Kidney epithelial cell (primary cell): ENCODE measurements around the gene SMIM9. TPM values are rescaled to one million over a fixed set of nuclear protein-coding genes. Genes with fewer than 3 reads are reported as not detected.
"Not testable (repeated sequence)": the region's sequence is repeated elsewhere in the genome, so short reads cannot be mapped to it uniquely, and the experiment has no call there.

Experiments
- DNase-seq: peaks from one replicate; pipeline ENCODE4 v3.0.0-alpha.2; 2010; ENCODE audit warnings: low read depth
- H3K27me3 ChIP-seq: 2 replicates; pipeline ENCODE4 v1.6.0; 2011; ENCODE audit warnings: low read length; ENCODE audit not compliant: control insufficient read depth, insufficient read depth
- H3K36me3 ChIP-seq: 2 replicates; pipeline ENCODE4 v1.5.1; 2011; ENCODE audit warnings: low read length; ENCODE audit not compliant: control insufficient read depth, insufficient read depth
- H3K4me3 ChIP-seq: 2 replicates; pipeline ENCODE4 v1.5.1; 2011; ENCODE audit warnings: low read depth, mild to moderate bottlenecking, control low read depth, low read length
- total RNA-seq: library from RNA; depleted of rRNA; stranded (reverse); fragments of >200 nt; gene quantifications from 2 replicates; pipeline ENCODE4 v1.2.3, GENCODE V29; 2015
- TF ChIP-seq, protein P1 (sequence below): IDR thresholded peaks from 2 replicates; pipeline ENCODE4 v1.5.1; 2011; ENCODE audit warnings: mild to moderate bottlenecking, moderate library complexity, low read length, control low read depth, inconsistent platforms; ENCODE audit not compliant: insufficient read depth, poor library complexity, severe bottlenecking

Gene SMIM9
- total RNA-seq, 1 donor from 2014 or later = not detected

DNA sequence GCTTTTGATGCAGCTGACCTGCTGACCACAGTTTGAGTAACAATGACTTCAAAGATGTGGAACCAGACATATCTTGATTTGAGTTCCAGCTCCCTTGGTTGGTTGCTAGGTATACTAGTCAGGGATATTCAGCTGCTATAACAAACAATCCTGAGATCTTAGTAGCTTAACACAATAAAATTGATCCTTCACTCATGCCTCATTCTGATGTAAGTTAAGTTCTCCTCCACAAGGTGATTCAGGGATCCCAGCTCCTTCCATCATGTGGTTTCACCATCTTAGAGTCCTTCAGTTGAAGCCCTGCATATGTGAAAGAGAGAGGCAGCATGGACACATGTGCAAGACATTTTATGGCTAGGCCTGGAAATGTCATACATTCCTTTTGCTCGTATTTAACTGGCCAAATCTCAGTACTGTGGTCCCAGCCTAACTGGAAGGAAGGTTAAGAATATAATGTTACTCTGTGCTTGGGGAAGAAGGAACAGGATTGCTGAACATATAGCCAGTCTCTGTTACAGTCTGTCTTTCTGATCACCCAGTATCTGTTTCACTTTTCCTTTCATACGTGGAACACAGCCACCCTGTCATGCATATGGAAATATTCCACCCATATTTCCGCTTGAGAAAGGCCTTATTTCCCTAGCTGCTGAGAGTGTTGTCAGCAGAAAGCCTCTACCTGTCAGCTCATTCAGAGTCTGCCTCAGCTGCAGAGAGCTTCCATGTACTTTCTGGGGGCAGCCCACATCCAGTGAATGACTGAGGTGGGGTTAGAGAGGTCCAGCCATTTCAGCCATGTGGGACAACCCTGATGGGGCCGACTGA, 7.1 kb downstream of the SMIM9 start:
- TF ChIP-seq, protein P1, sequence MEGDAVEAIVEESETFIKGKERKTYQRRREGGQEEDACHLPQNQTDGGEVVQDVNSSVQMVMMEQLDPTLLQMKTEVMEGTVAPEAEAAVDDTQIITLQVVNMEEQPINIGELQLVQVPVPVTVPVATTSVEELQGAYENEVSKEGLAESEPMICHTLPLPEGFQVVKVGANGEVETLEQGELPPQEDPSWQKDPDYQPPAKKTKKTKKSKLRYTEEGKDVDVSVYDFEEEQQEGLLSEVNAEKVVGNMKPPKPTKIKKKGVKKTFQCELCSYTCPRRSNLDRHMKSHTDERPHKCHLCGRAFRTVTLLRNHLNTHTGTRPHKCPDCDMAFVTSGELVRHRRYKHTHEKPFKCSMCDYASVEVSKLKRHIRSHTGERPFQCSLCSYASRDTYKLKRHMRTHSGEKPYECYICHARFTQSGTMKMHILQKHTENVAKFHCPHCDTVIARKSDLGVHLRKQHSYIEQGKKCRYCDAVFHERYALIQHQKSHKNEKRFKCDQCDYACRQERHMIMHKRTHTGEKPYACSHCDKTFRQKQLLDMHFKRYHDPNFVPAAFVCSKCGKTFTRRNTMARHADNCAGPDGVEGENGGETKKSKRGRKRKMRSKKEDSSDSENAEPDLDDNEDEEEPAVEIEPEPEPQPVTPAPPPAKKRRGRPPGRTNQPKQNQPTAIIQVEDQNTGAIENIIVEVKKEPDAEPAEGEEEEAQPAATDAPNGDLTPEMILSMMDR = no peak
- Histone ChIP-seq H3K27me3 (no peaks in the 10 kb centered on the region), H3K36me3 (no peaks in the 10 kb centered on the region), H3K4me3 (no peak overlapping the region)
- no peak for DNase-seq

DNA sequence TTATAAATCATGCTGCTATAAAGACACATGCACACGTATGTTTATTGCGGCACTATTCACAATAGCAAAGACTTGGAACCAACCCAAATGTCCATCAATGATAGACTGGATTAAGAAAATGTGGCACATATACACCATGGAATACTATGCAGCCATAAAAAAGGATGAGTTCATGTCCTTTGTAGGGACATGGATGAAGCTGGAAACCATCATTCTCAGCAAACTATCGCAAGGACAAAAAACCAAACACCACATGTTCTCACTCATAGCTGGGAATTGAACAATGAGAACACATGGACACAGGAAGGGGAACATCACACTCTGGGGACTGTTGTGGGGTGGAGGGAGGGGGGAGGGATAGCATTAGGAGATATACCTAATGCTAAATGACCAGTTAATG, 8.9 kb downstream of the SMIM9 start:
- not testable (repeated sequence) for DNase-seq

DNA sequence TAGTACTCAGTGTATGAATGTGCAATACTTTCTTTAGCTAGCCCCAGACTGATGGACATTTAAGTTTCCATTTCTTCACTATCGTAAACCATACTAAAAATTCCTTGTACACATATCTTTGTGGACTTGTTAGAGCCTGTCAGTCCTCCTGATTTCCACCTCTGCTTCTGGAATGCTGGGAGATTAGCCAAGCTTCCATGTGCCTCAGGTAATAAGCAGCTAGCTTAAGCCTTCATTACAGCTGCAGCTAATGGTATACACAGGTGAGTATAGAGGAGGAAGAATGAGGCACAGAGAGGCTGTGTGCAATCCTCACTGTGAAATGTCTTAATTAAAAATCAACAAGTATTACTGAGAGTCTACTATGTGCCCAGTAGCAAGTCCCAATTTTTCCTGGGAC, 9.8 kb downstream of the SMIM9 start:
- no peak for DNase-seq
- TF ChIP-seq, protein P1 = no peak
- no peaks in the 10 kb centered on the region for H3K27me3 ChIP-seq
- no peak overlapping the region for H3K4me3 ChIP-seq
- no peaks in the 10 kb centered on the region for H3K36me3 ChIP-seq

More for the DNA sequence above, 8.9 kb downstream of the SMIM9 start:
- H3K4me3 ChIP-seq, H3K36me3 ChIP-seq, H3K27me3 ChIP-seq: not testable (repeated sequence)

DNA sequence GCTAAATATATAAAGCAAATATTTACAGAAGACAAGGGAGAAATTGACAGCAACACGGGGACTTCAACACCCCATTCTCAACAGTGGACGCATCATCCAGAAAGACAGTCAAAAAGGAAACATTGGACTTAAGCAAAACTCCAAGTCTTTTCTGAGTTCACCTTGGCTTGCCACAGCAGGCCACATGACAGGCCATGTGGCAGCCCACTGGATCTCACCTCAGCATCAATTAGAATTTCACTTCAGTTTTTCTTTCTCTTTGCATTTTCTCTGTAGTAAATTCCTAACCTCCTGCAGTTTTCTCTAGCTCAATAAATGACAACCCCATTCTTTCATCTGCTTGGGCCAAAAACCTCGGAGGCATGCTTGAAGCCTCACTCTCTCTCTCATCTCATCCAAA, 12.4 kb downstream of the SMIM9 start:
- Histone ChIP-seq H3K36me3 (no peaks in the 10 kb centered on the region), H3K4me3 (no peak overlapping the region), H3K27me3 (no peaks in the 10 kb centered on the region)
- TF ChIP-seq, protein P1 = no peak
- DNase-seq = no peak

DNA sequence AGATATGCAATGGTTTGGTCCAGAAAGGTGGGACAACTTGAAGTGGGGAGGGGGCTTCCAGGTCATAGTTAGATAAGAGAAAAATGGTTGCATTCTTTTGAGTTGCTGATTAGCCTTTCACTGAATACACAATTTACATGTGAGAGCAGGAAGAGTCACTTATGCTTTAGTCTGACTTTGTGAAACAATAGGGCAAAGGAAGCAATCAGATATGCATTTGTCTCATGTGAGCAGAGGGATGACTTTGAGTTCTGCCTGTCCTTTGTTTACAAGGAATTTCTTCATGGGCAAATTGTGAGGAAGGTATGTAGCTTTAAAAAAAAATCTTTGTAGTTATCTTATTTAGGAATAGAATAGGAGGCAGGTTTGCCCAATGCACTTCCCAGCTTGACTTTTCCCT, 12.9 kb downstream of the SMIM9 start:
- TF ChIP-seq, protein P1 = no peak
- H3K27me3 ChIP-seq = no peaks in the 10 kb centered on the region
- no peak for DNase-seq
- H3K36me3 ChIP-seq = no peaks in the 10 kb centered on the region
- no peak overlapping the region for H3K4me3 ChIP-seq

DNA sequence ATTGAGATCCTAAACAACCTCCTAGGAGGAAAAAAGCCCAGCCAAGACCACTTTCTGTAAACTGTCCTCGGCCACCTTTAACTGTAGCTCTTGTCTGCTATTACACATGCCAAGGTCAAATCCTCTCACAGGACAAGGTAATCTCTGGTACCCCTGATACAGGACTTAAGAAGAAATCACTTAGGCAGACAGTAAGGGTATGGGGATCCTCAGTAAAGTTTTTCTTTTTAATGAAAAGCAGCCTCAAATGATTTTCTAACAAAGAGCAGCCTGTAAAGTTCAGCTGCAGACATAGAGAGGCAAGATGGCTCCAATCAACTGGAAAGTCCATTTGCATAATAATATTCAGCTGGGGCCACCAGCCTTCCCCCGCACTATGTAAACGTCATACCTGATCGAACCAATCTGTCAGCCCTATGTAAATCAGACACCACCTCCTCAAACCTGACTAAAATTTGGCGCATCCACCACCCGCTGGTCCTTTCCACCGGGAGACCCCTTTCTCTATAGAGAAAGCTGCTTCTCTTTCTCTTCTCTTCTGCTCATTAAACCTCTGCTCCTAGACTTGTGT, 14.6 kb downstream of the SMIM9 start:
- no peak for DNase-seq
- no peaks in the 10 kb centered on the region for H3K27me3 ChIP-seq
- TF ChIP-seq, protein P1 = no peak
- H3K4me3 ChIP-seq = no peak overlapping the region
- H3K36me3 ChIP-seq = no peaks in the 10 kb centered on the region
